ENCODE data around the gene SYNDIG1. TPM values are rescaled to one million over a fixed set of nuclear protein-coding genes. Genes with fewer than 3 reads are reported as not detected.

SYNDIG1 gene
- total and polyA plus RNA-seq, 9 of the 15 experiments (the other 6 are each of a cell fraction or from before 2014, with no cell fraction given), result not detected

DNA sequence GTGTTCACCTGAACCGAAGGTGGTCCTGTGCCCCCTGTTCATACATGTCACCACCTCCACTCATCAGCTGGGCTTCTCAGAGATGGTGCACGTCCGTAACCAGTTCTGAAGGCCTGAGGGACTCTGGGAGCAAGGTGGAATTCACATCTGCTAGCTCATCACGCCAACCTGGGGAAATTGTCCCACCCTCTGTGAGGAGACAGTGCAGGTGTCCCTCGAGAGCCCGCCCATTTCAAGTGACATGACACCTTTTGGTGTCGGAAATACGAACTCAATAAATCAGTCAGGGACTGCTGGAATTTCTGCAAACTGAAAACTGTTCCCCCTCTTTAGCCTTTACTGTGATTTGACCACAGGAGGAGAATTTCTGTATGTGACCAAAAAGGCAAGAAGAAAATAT is 99.4 kb downstream of the SYNDIG1 start:
- Histone ChIP-seq H3K27me3 (ENCODE audit: control insufficient read depth in 2 of 2, insufficient read depth in 2 of 2, low read length in 2 of 2) (no peaks in the 10 kb centered on the region), H3K36me3 (ENCODE audit: control insufficient read depth, insufficient read depth, low read length) (no peaks in the 10 kb centered on the region), H3K4me1 (replicated peaks in 1 of 2; ENCODE audit: control insufficient read depth in 2 of 2, insufficient read depth in 2 of 2, low read length in 2 of 2) (no peaks in the 10 kb centered on the region), H3K79me2 (ENCODE audit: control insufficient read depth, insufficient read depth, low read length) (no peaks in the 10 kb centered on the region), H3K4me2 (ENCODE audit: insufficient read depth, low read length) (no peak overlapping the region), H3K27ac (ENCODE audit: extremely low read depth, low read depth, low read length) (no peak overlapping the region), H3K4me3 (no peak overlapping the region), H3K9ac (ENCODE audit: insufficient read depth in 1 of 2, low read depth in 2 of 2, low read length in 2 of 2) (no peak overlapping the region), H3K9me1 (ENCODE audit: control insufficient read depth, insufficient read depth, low read length) (no peaks in the 10 kb centered on the region), H4K20me1 (replicated peaks; ENCODE audit: control insufficient read depth, insufficient read depth, low read length) (no peaks in the 10 kb centered on the region), H3K9me3 (replicated peaks; ENCODE audit: control insufficient read depth, insufficient read depth, low read depth, low read length) (no peaks in the 10 kb centered on the region), H2AFZ (ENCODE audit: low read depth, low read length) (no peak overlapping the region)
- TF ChIP-seq, protein P1, sequence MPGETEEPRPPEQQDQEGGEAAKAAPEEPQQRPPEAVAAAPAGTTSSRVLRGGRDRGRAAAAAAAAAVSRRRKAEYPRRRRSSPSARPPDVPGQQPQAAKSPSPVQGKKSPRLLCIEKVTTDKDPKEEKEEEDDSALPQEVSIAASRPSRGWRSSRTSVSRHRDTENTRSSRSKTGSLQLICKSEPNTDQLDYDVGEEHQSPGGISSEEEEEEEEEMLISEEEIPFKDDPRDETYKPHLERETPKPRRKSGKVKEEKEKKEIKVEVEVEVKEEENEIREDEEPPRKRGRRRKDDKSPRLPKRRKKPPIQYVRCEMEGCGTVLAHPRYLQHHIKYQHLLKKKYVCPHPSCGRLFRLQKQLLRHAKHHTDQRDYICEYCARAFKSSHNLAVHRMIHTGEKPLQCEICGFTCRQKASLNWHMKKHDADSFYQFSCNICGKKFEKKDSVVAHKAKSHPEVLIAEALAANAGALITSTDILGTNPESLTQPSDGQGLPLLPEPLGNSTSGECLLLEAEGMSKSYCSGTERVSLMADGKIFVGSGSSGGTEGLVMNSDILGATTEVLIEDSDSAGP (CRISPR knock-in tag; IDR thresholded peaks at IDR 0.05), result no peak
- TF ChIP-seq RBM39 (optimal IDR thresholded peaks at IDR 0.05; ENCODE audit: low read depth, low read length), result no peak
- no peak for TF ChIP-seq DACH1 (IDR thresholded peaks at IDR 0.05; ENCODE audit: partially characterized antibody)
- TF ChIP-seq ZNF780A (CRISPR knock-in tag; IDR thresholded peaks at IDR 0.05), result no peak
- no peak for TF ChIP-seq ZKSCAN3 (CRISPR knock-in tag; IDR thresholded peaks at IDR 0.05)
- TF ChIP-seq PHB2 (IDR thresholded peaks at IDR 0.05; ENCODE audit: low read depth), result no peak
- TF ChIP-seq ZNF239 (CRISPR knock-in tag; IDR thresholded peaks at IDR 0.05), result no peak
- TF ChIP-seq ZNF444 (CRISPR knock-in tag; IDR thresholded peaks at IDR 0.05), result no peak
- no peak for TF ChIP-seq CCAR2 (IDR thresholded peaks at IDR 0.05; ENCODE audit: low read depth, low read length)
- TF ChIP-seq GTF2E2 (tag; IDR thresholded peaks at IDR 0.05), result no peak
- TF ChIP-seq, protein P2, sequence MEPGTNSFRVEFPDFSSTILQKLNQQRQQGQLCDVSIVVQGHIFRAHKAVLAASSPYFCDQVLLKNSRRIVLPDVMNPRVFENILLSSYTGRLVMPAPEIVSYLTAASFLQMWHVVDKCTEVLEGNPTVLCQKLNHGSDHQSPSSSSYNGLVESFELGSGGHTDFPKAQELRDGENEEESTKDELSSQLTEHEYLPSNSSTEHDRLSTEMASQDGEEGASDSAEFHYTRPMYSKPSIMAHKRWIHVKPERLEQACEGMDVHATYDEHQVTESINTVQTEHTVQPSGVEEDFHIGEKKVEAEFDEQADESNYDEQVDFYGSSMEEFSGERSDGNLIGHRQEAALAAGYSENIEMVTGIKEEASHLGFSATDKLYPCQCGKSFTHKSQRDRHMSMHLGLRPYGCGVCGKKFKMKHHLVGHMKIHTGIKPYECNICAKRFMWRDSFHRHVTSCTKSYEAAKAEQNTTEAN (CRISPR knock-in tag; IDR thresholded peaks at IDR 0.05), result no peak
- TF ChIP-seq SAFB2 (IDR thresholded peaks at IDR 0.05; ENCODE audit: borderline replicate concordance, low read depth, low read length, severe bottlenecking), result no peak
- no peak for TF ChIP-seq ZNF586 (CRISPR knock-in tag; conservative IDR thresholded peaks at IDR 0.05)
- FAIRE-seq (no peak), DNase-seq (ENCODE audit: extremely low read depth in 1 of 4, low spot score in 3 of 4) (no peak), ATAC-seq (no peak)
- no TSS peak for BruUV-seq (replicated peaks)
- CTCF ChIA-PET (ENCODE audit: low intra/inter-chr PET ratio), result no interaction called here
- in situ Hi-C loops (cut with MboI) (no loop called here), intact Hi-C loops (cut with micrococcal nuclease) (no loop called here)
- POLR2A ChIA-PET, result no interaction called here
- WGBS (ENCODE audit: insufficient coverage, low coverage, missing lambda C conversion rate), result 0% methylated on average over 4 of the region's 8 CpGs
